Jurkat, Clone E6-1 (cell line): ENCODE data around the gene POMGNT2.
"Not testable (repeated sequence)": the region's sequence is repeated elsewhere in the genome, so short reads cannot be mapped to it uniquely, and the experiment has no call there.

ENCODE experiments used
- DNase-seq: peaks from one replicate; pipeline ENCODE4 v3.0.0-alpha.2; 2011; ENCODE audit warnings: low read depth, low spot score
- H3K4me3 ChIP-seq: 2 replicates; pipeline ENCODE4 v1.5.1; 2011; ENCODE audit warnings: mild to moderate bottlenecking, low read length, control low read depth, moderate library complexity

POMGNT2 gene

DNA sequence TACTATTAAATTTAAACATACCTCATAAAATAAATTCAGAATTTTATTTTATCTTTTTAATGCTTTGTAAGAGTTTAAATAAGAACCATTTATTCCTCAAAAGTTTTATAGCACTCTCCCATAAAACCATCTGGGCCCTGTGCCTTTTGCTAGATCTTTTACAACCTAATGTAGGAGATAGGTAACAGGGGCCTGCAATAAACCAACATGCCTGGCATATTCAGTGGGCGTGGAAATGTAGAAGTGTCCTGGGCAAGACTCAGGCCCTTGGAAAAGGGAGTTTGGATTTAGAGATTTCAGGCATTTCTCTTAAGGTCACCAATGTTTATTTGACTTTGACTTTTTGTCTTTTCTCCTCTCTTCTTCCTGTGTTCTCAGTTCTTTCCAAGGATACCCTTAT lies 46.4 kb downstream of the POMGNT2 start:
- DNase-seq, result no peak
- H3K4me3 ChIP-seq, result no peak overlapping the region

- no peak overlapping the region for H3K4me3 ChIP-seq
- DNase-seq, result no peak
Observed at GRCh38 chr3:43055806-43056770, 49.8 kb downstream of the POMGNT2 start.

DNA sequence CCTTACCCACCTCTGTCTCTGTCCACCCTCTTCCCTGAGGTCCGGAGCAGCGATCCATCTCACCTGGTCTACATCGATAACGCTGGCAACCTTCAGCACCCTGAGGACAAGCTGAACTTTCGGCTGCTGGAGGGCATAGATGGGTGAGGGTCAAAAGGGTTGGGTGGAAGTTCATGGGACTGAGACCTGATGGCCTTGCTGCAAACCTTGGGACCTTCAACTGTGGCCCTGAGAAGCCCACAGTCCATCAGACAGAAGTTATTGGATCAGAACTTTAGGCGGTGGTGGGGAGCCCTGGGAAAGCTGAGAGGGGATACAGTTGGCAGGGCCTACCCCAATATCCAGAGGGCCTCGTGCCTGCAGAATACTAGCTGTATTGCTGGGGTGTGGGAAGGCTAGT lies 50.5 kb downstream of the POMGNT2 start:
- no peak for DNase-seq

GRCh38 chr3:43054754-43055153 lies 51.1 kb downstream of the POMGNT2 start:
- no peak overlapping the region for H3K4me3 ChIP-seq
- no peak for DNase-seq

More for the DNA sequence above, 50.5 kb downstream of the POMGNT2 start:
- no peak overlapping the region for H3K4me3 ChIP-seq

DNA sequence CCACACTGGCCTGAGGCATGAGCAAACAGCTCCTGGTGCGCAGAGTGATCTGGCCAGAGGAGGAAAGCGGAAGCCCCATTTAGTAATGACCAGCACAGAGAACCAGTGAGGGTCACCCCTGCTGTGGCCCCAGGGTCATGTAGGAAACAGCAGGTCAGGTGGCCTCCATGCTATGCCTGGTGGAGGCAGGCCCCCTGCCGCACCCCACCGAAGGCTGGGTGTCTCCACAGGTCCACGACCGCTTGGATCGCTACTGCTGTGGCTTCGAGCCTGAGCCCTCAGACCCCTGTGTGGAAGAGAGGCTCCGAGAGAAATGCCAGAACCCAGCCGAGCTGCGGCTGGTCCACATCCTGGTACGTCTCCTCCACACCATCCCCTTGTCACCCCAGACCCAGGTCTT lies 52.6 kb downstream of the POMGNT2 start:
- no peak overlapping the region for H3K4me3 ChIP-seq
- no peak for DNase-seq

GRCh38 chr3:43048470-43048869 lies 57.4 kb downstream of the POMGNT2 start:
- no peak overlapping the region for H3K4me3 ChIP-seq
- no peak for DNase-seq

- DNase-seq, result no peak
- no peak overlapping the region for H3K4me3 ChIP-seq
Observed at GRCh38 chr3:43046583-43046982, 59.3 kb downstream of the POMGNT2 start.

DNA sequence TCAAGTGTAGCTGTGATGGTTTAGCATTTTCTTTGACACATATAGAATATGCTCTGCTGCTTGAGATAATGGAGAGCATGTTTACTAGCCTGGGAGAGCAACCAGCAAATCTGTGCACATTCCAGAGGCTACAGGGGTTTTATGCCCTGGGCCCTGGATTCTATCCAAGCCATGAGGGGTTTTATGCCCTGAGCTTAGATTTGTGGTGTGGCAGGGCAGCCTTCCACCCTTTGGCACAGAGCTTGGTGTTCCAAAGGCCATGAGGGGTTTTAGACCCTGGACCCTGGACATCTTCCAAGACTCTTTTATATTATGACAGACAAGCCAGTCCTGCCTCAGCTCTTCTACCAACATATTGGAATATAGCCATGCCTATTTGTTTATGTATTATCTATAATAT lies 60.8 kb downstream of the POMGNT2 start:
- not testable (repeated sequence) for H3K4me3 ChIP-seq, DNase-seq

- DNase-seq, result no peak
- H3K4me3 ChIP-seq, result no peak overlapping the region
Observed at GRCh38 chr3:43043793-43044192, 62.1 kb downstream of the POMGNT2 start.

DNA sequence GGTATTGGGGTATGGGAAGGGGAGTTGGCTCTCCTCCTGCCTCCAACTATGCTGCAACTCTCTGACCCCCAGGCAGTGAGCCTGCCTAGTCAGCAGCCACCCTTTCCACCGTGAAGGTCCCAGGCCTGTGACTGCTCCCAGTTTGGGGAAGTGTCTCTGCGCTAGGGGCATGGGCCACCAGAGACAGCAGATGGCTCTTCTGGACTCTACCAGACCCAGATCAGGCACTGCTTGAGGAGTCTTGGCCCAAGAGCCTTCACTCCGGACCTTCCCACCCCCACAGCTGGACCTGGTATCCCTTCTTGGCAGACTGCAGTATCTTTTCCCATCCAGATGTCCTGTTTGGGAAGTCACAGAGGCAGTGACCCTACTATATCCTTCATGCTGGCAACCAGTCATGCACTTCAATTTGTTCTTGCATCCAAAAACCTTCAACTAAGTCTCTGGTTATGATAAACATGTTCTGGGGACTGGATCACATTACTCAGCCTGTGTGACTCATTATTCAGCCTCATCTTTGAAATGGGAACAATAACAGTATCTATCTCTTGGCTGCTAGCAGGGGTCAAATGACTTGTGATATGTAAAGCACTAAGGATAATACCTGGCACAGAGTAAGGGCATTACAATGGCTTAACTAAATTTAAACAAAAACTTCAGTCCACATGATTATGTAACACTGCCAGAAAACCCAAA lies 62.7 kb downstream of the POMGNT2 start:
- no peak for DNase-seq
- H3K4me3 ChIP-seq, result no peak overlapping the region

GRCh38 chr3:43041517-43041916 lies 64.4 kb downstream of the POMGNT2 start:
- no peak for DNase-seq
- no peak overlapping the region for H3K4me3 ChIP-seq

DNA sequence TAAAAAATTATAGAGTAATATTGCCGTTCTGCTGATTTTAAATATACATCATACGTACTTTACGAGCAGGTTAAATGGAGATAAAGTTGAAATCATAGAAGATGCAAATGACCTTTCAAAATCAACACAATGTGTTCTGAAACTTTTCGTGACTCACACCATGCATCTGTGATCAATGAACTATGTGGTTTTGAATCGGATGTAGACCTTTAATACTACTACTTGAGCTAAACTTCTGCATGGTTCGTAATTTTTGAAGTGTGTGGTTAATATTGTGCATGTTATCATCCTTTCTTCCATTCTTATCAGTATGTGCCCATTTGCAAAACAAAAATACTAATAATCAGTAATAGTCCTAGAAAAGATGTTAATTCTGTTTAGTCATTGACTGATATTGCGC lies 67.9 kb downstream of the POMGNT2 start:
- no peak for DNase-seq
- H3K4me3 ChIP-seq, result no peak overlapping the region

DNA sequence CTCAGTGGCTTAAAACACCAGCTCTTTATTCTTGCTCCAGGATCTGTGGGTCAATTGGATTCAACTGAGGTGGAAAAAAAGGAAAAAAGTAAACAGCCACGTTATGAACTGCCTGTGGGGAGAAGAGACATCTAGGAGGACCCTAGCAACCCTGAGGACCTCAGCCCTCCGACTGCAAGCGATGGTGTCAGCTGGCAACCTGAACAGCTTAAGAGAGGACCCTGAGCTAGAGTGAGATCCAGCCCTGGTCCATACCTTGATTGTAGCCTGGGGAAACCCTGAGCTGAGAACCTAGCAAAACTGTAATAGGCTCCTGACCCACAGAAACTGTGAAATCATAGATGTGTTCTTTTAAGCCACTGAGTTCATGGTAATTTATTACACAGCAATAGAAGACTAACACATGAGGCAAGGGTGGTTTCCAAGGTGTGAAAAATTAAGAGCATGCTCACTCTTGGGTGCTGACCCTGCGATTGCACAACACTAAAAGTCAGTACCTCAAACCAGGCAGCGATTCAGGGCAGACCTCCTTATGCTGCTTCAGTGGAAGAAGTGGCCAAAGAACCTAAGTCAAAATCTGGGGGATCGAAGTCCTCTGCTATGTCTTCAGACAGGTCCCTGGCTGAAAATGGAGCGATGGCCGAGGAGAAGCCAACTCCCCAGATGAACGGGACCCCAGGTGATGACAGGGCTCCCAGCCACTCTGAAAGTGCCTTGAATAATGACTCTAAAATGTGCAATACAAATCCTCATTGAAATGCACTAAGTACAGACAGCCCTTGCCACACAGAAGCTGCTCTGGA lies 69.1 kb downstream of the POMGNT2 start:
- H3K4me3 ChIP-seq, result no peak overlapping the region
- DNase-seq, result no peak

GRCh38 chr3:43035801-43036365 lies 70.0 kb downstream of the POMGNT2 start:
- DNase-seq, result no peak
- H3K4me3 ChIP-seq, result no peak overlapping the region

DNA sequence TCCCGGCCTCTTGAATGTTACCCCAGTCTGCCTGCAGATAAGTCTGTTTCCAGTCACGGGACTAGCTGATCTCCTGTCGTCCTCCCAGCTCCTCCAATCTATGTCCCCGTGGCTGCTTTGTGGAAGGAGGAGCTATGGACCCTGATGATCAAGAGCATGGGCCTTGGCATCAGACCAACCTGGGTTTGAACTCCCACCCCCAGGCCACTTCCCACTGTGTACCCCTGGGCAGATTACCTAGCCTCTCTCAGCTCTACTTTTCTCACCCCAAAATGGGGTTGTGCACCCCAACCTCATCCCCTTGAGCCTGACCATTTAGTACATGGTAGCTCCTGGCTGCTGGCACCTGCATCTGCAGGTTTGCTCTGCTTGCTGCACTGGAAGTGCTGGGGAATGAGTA lies 71.0 kb downstream of the POMGNT2 start:
- H3K4me3 ChIP-seq, result no peak overlapping the region
- DNase-seq, result no peak

DNA sequence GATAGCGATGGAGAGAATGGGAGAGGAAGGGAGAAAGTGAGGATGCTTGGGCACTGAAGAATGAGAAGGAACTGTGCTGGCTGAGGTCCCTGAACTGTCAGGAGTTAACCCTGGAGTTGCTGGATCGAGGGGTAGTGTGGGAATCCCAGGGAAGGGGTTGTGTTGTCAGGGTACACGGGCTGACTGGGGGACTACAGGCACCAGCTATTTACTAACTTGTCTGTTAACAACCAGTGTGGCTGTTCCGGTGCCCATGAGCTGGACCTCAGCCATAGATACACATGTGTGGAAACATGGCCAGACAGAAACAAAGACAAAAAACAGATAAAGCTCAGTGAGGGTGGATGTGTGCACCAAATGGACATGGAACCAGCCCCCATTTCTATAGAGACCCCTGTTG lies 71.7 kb downstream of the POMGNT2 start:
- no peak overlapping the region for H3K4me3 ChIP-seq
- DNase-seq, result no peak

- no peak for DNase-seq
- H3K4me3 ChIP-seq, result no peak overlapping the region
Observed at GRCh38 chr3:43032646-43033628, 72.9 kb downstream of the POMGNT2 start.

DNA sequence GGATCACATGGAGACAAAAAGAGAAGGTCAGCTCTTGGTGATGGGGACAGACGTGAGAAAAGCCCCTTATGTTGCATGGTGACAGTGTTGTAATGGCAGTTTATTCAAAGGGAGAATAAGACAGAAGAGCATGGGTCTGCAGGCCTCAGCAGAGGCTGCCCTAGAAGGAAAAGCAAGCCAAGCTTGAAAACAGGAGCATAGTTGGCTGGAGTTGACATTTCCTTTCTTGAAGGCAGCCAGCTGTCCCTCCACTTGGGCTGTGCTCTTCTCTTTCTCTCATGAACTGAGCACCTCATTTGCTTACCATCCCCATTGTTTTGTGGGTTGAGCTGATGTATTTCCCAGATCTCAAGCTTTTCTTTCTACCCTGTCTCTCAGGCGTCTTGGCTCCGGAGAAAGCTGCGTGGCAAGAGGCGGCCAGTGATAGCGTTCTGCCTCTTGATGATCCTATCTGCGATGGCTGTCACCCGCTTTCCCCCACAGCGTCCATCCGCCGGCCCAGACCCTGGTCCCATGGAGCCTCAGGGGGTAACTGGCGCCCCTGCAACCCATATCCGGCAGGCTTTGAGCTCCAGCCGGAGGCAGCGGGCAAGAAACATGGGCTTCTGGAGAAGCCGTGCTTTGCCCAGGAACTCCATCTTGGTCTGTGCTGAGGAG lies 73.9 kb downstream of the POMGNT2 start:
- no peak overlapping the region for H3K4me3 ChIP-seq
- DNase-seq, result no peak
